ENCODE measurements around the gene HIC1.

HIC1 gene

DNA sequence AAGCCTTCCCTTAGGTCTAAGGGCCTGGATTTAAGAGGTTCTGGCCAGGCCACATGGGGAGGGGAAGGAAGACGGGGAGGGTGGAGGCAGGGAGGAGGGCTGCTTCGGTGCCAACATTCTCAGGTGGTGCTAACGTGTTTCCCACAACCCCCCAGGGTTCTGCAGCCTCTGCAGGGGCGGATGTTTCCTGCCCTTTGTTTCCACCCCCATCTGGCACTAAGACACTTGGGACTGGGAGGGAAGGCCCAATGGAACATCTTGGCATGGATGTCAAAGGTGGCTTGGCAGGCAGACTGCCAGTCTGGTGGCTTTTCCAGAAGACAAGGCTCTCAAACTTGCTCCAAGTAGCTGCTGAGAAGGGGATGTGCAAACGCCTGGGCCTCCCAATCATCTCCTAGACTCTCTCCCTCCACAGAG, 12.7 kb downstream of the HIC1 start:
- Mint-ChIP-seq H3K27me3 (no peaks in the 10 kb centered on the region), H3K9me3 (no peaks in the 10 kb centered on the region), H3K27ac (no peak overlapping the region), H3K4me1 (ENCODE audit: low read depth) (peaks cover 58% of the 10 kb centered on the region), H3K4me3 (peak overlapping the region; percentile 68), H3K36me3 (ENCODE audit: low read depth) (peaks cover 93% of the 10 kb centered on the region)
- DNase-seq: no peak

DNA sequence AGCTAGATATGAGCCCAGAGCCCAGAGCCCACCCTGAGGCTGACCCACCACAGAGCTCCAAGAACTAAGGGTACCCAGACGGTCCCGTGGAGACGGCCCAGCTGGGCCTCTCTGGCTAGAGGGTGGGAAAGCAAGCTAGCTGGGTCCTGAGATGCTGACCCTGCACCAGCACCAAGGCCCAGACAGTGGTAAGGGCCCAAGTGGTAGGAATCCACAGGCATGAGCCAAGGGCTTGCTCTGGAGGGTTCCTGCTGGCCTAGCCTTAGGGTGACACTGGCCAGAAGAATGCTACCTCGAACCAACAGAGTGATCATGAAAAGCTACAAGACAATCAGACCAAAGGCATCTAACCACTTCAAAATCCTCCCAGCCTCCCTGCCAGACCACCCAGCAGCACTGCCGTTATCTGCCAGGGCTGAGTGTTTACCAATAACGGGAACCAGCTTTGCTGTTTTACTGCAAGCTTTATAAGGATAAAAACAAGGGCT, 13.2 kb downstream of the HIC1 start:
- Mint-ChIP-seq H3K27me3 (no peaks in the 10 kb centered on the region), H3K36me3 (ENCODE audit: low read depth) (peaks cover 91% of the 10 kb centered on the region), H3K4me3 (peak overlapping the region; percentile 68), H3K4me1 (ENCODE audit: low read depth) (peaks cover 53% of the 10 kb centered on the region), H3K27ac (no peak overlapping the region), H3K9me3 (no peaks in the 10 kb centered on the region)
- DNase-seq: no peak

GRCh38 chr17:2068519-2069051, 13.7 kb downstream of the HIC1 start:
- H3K27me3 Mint-ChIP-seq: no peaks in the 10 kb centered on the region
- peaks cover 86% of the 10 kb centered on the region for H3K36me3 Mint-ChIP-seq (ENCODE audit: low read depth)
- peak overlapping the region; percentile 90 for H3K27ac Mint-ChIP-seq
- no peaks in the 10 kb centered on the region for H3K9me3 Mint-ChIP-seq
- H3K4me1 Mint-ChIP-seq (ENCODE audit: low read depth): peaks cover 50% of the 10 kb centered on the region
- no peak for DNase-seq
- H3K4me3 Mint-ChIP-seq: peak overlapping the region; percentile 68

GRCh38 chr17:2070241-2071023, 15.5 kb downstream of the HIC1 start:
- H3K9me3 Mint-ChIP-seq: no peaks in the 10 kb centered on the region
- peaks cover 49% of the 10 kb centered on the region for H3K4me1 Mint-ChIP-seq (ENCODE audit: low read depth)
- H3K4me3 Mint-ChIP-seq: peak overlapping the region; percentile 68
- DNase-seq: peak; percentile 75
- H3K27ac Mint-ChIP-seq: peak overlapping the region; percentile 78
- peaks cover 76% of the 10 kb centered on the region for H3K36me3 Mint-ChIP-seq (ENCODE audit: low read depth)
- H3K27me3 Mint-ChIP-seq: no peaks in the 10 kb centered on the region

GRCh38 chr17:2071024-2071385, 16.1 kb downstream of the HIC1 start:
- H3K9me3 Mint-ChIP-seq: no peaks in the 10 kb centered on the region
- H3K27ac Mint-ChIP-seq: peak overlapping the region; percentile 53
- H3K4me3 Mint-ChIP-seq: peak overlapping the region; percentile 1
- H3K27me3 Mint-ChIP-seq: no peaks in the 10 kb centered on the region
- DNase-seq: no peak
- peaks cover 76% of the 10 kb centered on the region for H3K36me3 Mint-ChIP-seq (ENCODE audit: low read depth)
- H3K4me1 Mint-ChIP-seq (ENCODE audit: low read depth): peaks cover 49% of the 10 kb centered on the region

GRCh38 chr17:2071455-2072281, 16.8 kb downstream of the HIC1 start:
- no peaks in the 10 kb centered on the region for H3K9me3 Mint-ChIP-seq
- H3K4me1 Mint-ChIP-seq (ENCODE audit: low read depth): peaks cover 49% of the 10 kb centered on the region
- peak overlapping the region; percentile 53 for H3K27ac Mint-ChIP-seq
- DNase-seq: no peak
- peaks cover 76% of the 10 kb centered on the region for H3K36me3 Mint-ChIP-seq (ENCODE audit: low read depth)
- no peak overlapping the region for H3K4me3 Mint-ChIP-seq
- no peaks in the 10 kb centered on the region for H3K27me3 Mint-ChIP-seq

DNA sequence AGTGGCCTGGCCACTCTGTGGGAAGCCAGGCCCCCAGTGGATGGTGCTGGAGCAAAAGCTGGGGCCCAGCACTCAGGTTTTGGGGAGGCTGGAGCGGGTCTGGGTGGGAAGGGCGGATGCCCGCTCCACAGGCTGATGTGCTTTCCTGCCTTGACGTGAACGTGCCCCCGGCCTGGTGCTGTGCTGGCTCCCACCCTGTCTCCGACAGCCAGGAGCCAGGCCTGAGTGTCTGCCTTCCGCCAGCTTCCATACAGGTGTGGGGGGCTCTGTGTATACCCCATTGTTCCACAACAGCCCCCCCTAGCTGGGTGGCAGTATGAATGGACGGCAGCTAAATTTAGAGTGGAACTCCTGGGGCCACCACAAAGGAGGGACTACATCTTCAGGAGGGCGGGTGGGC, 20.0 kb downstream of the HIC1 start:
- DNase-seq: no peak
- Mint-ChIP-seq H3K4me1 (ENCODE audit: low read depth) (peaks cover 26% of the 10 kb centered on the region), H3K9me3 (no peaks in the 10 kb centered on the region), H3K27me3 (no peaks in the 10 kb centered on the region), H3K4me3 (no peak overlapping the region), H3K36me3 (ENCODE audit: low read depth) (peaks cover 75% of the 10 kb centered on the region), H3K27ac (no peak overlapping the region)

DNA sequence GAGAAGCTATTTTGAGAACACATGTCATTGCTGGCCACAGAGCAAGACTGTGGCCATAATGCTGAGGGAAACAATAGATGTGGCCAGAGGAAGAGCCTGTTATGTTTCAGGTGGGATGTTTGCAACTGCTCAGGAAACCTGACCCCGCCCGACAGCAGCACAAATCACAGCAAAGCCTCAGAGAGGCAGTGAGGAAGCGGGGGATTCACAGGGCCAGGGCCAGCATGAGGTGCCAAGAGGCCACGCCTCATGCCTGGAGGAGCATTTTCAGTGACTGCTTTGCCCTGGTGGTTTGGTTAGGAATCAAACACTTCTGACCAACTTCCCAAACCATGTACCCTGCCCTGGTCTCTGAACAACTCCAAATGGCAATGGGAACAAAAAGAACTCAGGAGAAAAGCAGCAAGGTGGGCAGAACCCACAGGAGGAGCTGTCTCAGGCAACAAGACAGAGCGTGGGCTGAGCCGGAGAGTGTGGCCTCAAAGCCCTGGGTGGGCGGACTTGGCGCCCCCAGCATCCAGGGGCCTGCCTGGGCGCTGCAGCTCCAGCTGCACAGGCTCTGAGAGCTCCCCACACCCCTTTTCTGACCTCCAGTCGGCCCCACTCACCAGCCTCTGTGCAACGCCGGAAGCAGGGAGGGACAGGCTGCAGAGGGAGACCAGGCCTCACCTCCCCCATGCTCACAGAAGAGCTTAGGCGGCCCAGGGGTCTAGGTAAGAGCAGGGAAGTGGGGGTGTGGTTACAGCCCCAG, 20.6 kb downstream of the HIC1 start:
- peaks cover 77% of the 10 kb centered on the region for H3K36me3 Mint-ChIP-seq (ENCODE audit: low read depth)
- H3K4me1 Mint-ChIP-seq (ENCODE audit: low read depth): peaks cover 20% of the 10 kb centered on the region
- no peaks in the 10 kb centered on the region for H3K27me3 Mint-ChIP-seq
- no peaks in the 10 kb centered on the region for H3K9me3 Mint-ChIP-seq
- H3K27ac Mint-ChIP-seq: peak overlapping the region; percentile 64
- DNase-seq: no peak
- H3K4me3 Mint-ChIP-seq: no peak overlapping the region

GRCh38 chr17:2076087-2076984, 21.4 kb downstream of the HIC1 start:
- Mint-ChIP-seq H3K4me1 (ENCODE audit: low read depth) (peaks cover 14% of the 10 kb centered on the region), H3K27ac (no peak overlapping the region), H3K4me3 (no peak overlapping the region), H3K9me3 (no peaks in the 10 kb centered on the region), H3K27me3 (no peaks in the 10 kb centered on the region), H3K36me3 (ENCODE audit: low read depth) (peaks cover 79% of the 10 kb centered on the region)
- no peak for DNase-seq

GRCh38 chr17:2077040-2077439, 22.1 kb downstream of the HIC1 start:
- Mint-ChIP-seq H3K4me3 (no peak overlapping the region), H3K36me3 (ENCODE audit: low read depth) (peaks cover 79% of the 10 kb centered on the region), H3K4me1 (ENCODE audit: low read depth) (peaks cover 15% of the 10 kb centered on the region), H3K27me3 (no peaks in the 10 kb centered on the region), H3K27ac (no peak overlapping the region), H3K9me3 (no peaks in the 10 kb centered on the region)
- no peak for DNase-seq

- H3K27me3 Mint-ChIP-seq: no peaks in the 10 kb centered on the region
- DNase-seq: no peak
- H3K27ac Mint-ChIP-seq: peak overlapping the region; percentile 72
- peaks cover 89% of the 10 kb centered on the region for H3K36me3 Mint-ChIP-seq (ENCODE audit: low read depth)
- no peaks in the 10 kb centered on the region for H3K9me3 Mint-ChIP-seq
- H3K4me1 Mint-ChIP-seq (ENCODE audit: low read depth): peaks cover 44% of the 10 kb centered on the region
- H3K4me3 Mint-ChIP-seq: peak overlapping the region; percentile 24
Measured at GRCh38 chr17:2081564-2081963, 26.7 kb downstream of the HIC1 start.

DNA sequence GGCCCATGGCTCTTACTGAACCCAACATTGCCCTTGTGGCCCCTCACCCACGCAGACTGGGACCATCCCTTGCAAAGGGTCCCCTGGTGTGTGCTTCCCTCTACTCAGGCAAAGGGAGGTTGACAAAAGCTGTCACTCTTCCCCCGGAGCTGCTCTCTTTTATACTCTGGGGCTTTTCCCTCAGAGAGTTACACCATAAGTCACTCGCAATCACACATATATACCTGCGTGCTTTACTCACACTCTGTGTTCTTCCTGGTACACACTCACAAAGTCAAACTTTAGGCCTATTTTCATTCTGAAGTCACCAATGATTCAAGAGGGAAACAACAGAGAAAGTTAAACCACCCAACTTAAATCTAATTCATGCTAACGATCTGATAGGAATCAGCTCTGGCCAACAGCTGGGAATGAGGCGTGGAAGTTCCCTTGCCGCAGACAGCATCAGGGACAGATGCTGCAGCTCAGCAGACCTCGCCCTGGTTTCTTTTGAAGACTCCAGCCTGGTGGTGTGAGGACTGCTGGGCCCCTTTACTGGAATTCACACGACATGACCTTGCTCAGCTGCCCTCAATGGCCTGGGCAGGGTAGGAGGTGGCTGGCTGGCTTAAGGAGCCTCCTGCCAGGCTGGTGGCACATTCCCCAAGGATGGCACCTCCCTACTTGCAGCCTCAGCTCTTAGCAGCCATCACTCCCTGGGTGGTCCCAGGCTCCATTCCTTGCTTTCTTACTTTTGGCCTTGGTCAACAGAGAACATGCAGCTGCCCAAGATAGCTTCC, 27.3 kb downstream of the HIC1 start:
- H3K36me3 Mint-ChIP-seq (ENCODE audit: low read depth): peaks cover 89% of the 10 kb centered on the region
- no peak for DNase-seq
- H3K27ac Mint-ChIP-seq: peak overlapping the region; percentile 72
- H3K27me3 Mint-ChIP-seq: no peaks in the 10 kb centered on the region
- H3K4me3 Mint-ChIP-seq: peak overlapping the region; percentile 24
- H3K9me3 Mint-ChIP-seq: no peaks in the 10 kb centered on the region
- peaks cover 50% of the 10 kb centered on the region for H3K4me1 Mint-ChIP-seq (ENCODE audit: low read depth)

- Mint-ChIP-seq H3K36me3 (ENCODE audit: low read depth) (peaks cover 79% of the 10 kb centered on the region), H3K4me3 (no peak overlapping the region)
Measured at GRCh38 chr17:2083613-2084035, 28.7 kb downstream of the HIC1 start.

More at GRCh38 chr17:2083613-2084035, 28.7 kb downstream of the HIC1 start:
- H3K9me3 Mint-ChIP-seq: no peaks in the 10 kb centered on the region
- H3K27me3 Mint-ChIP-seq: no peaks in the 10 kb centered on the region
- DNase-seq: no peak
- H3K4me1 Mint-ChIP-seq (ENCODE audit: low read depth): peaks cover 65% of the 10 kb centered on the region
- H3K27ac Mint-ChIP-seq: peak overlapping the region; percentile 65

Measured in activated T-cell treated with anti-CD3 and anti-CD28 coated beads, Interleukin-2, amount 50 U/mL, for 24 hours (primary cell).